ENCODE results near the gene CPNE5.

GRCh38 chr6:36756786-36757185 is 82.5 kb downstream of the CPNE5 start:
- no peak for TF ChIP-seq POLR2AphosphoS5 (IDR thresholded peaks at IDR 0.05; ENCODE audit: insufficient read depth in 1 of 2, low read depth in 1 of 2)
- TF ChIP-seq CTCF (IDR thresholded peaks at IDR 0.05): no peak

Data from vagina (tissue), 2 donors.